ENCODE results near the gene WNK2.
A peak's percentile ranks its signal among the peaks of the same experiment; 100 is the strongest.

The WNK2 gene

DNA sequence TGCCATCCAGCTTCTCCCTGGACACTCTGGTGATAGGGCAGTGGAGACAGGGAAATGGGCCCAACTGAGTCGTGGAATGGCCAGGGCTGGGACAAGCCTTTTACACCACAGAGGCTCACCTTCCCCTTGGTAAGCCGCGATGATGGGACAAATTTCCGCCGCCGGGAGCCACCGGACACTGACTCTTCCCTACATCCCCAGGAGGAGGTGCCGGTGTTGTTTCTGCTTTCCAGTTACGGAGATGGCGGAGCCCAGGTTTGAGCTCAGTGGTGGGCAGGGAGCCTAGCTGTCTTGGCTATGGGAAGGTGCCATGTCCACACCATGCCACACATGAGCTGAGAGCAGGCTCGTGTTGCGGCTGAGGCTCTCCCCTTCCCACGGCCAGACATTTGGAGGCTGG lies 19.9 kb upstream of the WNK2 start:
- DNase-seq: no peak

DNA sequence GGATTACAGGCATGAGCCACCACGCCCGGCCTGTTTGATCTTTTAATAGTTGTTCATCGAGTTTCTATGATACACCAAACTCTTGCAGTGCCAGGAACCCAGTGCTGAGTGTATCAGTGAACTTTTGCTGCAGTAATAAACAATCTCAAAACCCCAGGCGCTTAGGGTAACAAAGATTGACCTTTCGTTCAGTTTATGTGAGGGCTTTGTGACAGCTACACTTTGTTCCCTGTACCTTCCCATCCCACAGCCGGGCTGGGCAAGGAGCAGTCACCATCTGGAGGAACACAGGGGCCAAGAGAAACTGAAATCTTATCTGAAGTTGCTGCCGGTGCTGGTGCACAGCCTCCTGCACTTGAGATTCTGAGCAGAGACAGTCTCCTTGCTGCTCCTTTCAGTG lies 17.2 kb upstream of the WNK2 start:
- no peak for DNase-seq

DNA sequence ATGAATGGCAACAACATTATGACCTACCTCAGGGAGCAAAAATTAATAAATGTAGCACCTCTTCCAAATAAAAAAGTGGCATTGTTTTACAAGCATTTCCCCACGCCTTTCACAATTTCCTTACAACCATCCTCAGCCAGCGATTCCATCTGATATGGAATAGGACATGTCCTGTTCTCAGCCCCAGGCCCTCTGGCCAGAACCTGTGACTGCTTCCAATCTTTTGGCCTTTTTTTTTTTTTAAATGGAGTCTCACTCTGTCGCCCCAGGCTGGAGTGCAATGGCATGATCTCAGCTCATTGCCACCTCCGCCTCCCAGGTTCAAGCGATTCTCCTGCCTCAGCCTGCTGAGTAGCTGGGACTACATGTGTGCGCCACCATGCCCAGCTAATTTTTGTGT lies 16.8 kb upstream of the WNK2 start:
- no peak for DNase-seq

DNA sequence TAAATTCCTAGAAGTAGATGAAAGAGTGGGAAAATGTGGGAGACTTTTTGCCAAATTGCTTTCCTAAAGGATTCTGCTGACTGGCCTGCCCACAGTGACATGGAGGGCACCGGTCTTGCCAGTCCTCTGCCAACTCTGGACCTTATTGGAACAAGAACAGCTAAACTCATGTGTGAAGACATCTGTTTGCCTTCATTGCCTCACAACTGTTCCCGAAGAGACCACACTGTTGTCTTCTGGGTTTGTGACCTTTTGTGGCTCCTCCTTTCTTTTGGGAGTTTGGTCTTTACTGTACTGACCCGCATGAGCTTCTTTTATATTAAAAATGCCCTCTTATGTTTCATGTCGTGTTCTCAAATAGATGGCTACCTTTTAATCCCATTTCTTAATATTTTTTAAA lies 16.1 kb upstream of the WNK2 start:
- DNase-seq: no peak

DNA sequence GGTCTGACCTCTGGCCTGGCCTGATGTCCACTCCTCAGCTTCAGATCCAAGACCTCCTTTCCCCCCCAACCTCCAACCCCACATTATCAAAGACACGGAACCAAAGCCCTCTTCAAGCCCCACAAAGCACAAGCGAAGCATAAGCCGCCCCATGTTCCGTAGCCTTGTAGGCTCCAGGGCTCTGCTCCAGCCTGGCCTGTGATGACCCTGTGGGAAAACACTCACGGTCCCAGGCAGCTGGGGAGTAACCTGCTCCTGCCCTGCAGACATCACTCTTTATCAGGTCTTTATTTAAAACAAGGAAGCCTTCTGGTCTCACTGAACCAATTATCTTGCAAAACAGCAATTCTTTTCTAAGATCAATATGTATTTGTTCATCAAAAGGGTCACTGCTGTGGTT lies 15.4 kb upstream of the WNK2 start:
- DNase-seq: no peak

DNA sequence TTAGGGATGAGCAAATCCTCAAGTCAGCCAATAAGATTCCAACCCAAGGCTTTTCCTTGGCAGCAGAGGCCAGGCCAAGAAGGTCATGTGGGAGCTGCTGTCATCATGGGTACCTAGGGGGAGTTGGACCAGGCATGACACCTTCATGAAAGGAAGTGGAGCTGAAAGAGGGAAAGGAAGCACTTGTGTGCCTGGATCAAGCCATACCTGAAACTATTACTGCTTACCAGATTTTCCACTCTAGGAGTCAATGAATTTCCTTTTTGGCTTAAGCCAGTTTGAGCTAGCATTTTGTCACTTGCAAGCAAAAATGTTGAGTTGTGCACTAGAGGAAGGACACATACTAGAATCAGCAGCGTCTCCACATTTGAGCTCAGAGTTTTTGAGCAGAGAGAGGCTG lies 14.5 kb upstream of the WNK2 start:
- no peak for DNase-seq

DNA sequence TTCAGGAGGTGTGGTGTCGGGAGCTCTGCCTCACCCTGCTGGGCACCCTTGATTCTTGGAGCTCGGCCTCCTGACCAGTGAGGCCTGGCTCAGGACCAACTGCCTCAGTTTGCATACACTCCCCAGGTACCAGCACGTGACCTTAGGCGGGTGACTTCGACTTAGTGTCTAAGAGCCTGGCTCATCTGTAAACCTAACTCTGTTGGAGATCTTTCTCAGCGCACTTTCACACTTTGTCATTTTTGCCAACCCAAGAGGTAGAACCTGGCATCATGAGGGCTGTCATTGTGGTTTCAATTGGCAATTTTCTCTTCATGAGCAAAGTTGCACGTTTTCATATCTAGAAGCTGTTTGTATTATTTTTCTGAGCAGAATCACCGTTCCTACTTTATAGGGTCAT lies 13.4 kb upstream of the WNK2 start:
- no peak for DNase-seq

DNA sequence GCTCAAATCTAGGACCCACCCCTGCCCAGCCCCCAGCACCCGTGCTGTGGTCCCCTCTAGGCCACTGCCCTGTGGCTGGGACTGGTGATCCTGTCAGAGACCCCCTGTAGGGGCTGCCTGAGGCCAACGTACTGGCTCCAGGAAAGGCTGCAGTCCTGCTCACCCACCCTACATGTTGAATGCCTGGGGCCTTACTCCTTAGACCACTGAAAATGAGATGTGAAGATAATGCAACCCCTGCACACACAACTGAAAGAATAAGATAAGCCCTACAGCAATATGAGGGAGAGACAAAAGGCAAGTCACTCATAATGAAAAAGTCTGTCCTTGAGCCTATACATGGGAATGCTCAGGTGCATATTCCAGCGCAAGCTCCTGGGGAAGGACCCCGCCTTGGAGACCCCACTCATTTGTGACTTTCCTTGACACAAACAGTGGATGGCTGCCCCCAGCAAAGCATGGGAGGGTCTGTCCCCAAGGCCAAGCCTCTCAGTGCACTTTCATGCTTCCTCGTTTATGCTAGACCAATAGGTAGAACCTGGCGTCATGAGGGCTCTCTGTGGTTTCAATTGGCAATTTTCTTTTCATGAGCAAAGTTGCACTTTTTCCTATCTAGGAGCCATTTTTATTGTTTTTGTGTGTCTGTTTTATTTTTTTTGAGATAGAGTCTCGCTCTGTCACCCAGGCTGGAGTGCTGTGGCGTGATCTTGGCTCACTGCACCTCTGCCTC lies 12.5 kb upstream of the WNK2 start:
- DNase-seq: no peak

DNA sequence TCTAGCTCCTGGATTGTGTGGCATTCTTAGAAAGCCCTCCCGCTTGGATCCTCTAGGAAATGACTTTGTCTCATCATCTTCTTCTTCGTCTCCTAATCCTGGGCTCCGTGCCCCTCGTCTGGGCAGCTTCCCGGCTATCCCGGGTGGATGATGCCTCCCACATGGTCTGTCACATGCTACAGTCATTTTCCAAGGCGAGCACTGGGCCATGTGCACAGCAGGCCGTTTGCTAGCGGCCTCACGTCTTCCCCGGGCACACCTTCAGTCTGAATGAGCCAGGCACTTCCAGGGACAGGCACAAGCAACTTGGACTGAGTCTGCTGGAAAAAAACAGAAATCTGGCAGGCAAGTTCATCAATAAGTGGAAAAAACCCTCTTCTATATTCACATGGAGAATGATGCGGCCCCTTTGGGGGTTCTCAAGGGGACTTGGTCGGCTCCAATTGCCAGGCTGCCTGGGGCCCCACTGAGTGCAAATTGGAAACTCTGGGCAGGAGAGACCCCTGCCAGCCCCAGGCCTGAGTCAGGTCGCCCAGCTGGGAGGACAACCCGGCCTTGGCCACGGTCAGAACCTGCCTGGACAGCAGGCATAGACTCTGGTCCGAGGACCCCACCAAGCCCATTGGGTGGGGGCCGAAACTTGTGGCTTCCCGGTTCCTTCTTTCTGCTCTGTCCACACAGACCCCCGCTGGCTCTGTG lies 11.1 kb upstream of the WNK2 start:
- DNase-seq: no peak

DNA sequence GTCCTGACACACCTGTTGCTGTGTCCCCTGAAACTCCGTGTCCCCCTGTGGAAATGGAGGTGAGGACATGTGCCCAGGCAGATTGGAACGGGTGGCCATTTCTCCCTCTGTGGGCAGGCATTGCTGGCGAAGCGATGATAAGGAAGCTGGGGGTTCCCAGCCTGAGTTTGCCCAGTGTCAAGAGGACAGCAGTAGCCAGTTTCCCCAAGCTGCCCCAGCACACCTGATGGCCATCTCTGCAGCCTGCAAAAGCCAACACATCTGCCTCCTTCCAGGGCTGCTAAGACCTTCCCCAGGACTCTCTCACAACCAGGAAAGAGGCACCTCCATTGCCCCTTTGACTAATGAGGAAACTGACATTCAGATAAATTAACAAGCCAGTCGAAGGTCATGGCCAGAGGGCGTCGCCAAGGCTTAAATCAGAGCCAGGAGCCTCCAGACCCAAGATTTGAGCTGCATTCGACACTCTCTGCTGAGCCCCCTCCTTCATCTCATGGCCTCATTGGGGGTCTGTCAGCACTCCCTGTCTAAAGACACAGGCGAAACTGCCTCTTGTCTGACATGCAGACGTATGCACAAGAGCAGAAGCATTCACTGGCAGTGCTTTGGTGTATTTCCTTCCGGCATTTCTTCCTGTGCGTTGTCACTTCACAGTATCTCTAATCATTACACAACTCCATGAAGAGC lies 10.4 kb upstream of the WNK2 start:
- no peak for DNase-seq

DNA sequence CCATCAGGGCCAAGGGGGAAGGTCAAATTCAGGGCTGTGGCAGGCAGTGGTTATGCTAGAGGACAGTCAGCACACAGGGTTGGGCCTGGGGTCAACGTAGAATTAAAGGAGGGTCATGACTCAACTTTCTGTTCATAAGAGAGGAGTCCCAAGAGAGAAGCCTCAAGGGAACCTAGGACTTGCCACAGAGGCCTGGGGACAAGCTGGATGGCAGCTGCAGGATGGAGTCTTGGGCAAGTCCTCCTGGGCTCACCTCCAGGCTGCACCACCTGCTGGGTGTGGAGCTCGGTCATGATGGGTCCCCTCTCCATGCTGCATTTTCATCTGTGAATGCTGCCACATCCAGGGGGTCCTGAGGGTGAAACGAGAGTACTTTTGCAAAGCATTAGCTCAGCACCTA lies 9.0 kb upstream of the WNK2 start:
- no peak for DNase-seq

DNA sequence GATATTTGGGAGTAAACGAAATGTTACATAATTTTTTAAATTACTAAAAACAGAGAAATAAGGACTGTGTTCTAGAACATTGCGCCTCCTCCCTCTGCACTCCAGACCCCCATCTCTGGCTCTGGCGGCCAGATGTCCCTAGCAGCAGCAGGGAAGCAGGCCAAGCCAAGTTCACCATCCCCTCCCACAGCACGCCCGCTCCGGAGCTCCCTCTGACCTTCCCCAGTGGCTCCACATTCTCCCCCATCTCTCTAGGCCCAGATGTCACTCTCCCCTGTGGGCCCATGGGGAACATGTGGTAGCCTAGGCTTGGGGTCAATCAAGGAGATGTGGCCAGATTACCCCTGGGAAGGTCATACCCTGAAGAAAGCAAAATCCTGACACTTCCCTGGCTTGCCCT lies 6.3 kb upstream of the WNK2 start:
- DNase-seq: no peak

DNA sequence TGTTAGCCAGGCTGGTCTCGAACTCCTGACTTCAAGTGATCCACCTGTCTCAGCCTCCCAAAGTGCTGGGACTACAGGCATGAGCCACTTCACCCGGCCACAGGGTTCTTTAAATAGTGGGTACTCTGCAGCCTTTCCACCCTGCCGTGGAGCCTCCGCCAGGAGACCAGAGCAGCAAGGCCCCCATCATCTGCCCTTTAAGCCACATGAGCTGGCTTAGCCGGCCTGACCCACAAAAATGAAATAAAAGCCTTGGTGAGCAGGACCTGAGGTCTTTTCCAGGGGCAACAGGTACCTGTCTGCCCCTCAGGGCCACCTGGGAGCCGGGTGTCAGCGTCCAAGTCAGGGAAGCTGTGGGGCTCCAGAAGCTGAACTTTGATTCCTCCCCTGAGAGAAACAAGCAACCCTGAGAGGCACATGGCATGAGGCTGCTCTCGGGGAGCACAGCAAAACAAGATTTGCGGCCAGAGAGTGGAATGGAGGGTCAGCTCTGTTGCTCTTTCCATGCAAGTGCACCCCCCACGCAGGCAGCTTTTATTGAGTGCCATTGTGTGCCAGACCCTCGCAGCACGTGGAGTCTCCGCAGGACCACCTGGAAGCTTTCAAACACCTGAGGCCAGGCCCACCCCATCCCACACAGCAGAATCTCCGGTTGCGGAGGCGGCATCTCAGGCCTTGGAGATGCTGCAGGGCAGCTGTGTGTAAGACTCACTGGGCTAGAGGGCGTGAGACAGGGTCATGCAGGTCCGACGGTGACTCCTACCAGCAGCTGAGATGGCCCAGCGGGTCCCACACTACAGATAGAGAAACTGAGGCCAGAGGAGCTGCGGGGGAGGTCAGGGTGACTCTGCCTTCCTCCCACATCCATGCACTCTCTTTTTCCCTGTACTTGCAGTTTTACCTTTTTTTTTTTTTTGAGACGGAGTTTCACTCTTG lies 4.8 kb upstream of the WNK2 start:
- DNase-seq: no peak

DNA sequence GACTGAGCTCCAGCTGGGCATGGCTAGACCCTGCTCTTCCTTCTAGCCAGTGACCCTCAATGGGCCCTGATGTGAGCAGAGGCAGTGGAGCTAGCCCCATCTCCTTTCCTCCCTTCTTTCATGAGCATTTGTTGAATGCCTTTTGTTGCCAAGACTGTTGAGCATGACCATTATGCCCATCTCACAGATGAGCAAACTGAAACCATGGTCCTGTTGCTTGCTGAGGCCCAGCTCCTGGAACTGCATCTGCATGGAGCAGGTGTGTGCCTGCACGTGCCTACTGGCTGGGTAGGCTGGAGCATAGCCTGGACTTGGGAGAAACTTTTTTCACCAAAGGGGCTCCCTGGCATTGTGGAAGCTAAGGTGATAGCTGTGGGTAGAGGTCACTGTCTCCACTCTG lies 3.0 kb upstream of the WNK2 start:
- DNase-seq: no peak

DNA sequence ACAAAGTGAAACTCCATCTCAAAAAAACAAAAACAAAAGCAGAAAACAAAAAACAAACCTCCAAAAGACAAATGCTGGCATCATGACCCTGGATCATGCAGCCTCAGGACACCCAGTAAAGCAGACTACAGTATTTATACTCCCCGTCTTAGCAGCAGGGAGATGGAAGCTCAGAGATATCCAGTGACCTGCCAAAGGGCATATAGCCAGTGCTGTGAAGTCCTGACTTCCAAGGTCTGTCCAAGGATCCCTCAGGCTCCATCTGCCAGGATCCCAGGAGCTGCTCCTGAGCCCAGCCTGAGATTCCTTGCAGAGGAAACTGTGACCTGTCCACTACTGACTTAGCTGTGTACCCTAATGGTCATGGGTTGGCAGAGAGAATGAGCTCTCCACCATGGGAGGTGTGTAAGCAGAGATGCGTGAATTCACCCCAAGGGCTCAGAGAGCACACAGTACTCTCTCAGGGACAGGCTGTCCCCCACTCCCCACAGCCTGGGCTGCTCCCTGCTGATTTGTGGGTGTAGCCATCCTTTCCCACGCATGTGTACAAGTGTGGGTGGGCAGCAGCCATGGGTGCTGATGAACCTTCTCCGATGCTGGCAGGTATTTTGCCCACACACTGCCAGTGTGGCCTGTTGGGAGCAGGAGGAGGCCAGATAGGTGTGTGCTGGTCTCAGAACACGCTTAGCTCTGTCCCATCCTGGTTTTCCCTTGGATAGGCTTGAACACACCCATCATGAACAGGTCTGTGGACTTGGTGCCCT lies 2.1 kb upstream of the WNK2 start:
- no peak for DNase-seq

DNA sequence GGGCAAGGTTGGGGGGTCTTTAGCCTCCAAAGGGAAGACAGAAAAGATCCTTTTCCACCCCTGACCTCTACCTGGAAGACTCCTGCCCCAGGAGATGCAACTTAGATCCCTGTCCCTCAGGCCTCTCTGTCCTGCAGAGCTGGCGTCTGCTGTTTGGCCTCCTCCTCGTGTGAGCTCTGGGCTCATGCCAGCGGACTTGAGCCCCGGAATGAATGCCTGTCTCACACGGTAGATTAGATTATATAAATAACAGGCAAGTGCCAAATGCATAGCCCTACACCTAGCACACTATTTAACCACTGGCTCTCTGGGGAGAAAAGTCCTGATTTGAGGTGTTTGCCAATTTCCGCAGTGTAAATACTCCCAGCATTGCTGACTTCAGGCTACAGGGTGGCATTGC lies 1.4 kb upstream of the WNK2 start:
- no peak for DNase-seq

DNA sequence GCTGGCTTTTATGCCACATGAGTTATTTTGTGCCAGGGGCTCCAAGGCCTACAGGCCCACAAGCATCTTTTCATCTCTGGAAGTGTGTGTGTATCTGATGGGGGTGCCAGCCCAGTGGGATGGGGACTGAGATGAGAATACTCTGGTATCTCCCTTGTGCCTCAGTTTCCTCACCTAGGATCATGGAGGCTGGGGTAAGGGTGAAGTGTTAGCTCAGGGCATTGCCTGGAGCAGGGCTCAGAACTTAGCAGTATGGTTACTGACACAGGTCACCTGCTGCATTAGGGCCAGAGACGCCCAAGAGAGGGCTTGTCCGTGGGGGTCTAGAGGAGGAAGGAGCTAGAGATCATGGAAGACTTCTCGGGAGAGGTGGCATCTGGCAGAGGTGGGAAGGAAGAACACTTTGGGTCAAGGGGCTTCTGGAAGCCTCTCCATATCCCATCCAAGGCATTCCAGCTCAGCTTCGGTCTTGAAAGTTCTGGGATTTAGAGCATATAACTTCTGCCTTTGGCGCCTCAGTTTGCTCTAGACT lies 742 bp upstream of the WNK2 start:
- no peak for DNase-seq

DNA sequence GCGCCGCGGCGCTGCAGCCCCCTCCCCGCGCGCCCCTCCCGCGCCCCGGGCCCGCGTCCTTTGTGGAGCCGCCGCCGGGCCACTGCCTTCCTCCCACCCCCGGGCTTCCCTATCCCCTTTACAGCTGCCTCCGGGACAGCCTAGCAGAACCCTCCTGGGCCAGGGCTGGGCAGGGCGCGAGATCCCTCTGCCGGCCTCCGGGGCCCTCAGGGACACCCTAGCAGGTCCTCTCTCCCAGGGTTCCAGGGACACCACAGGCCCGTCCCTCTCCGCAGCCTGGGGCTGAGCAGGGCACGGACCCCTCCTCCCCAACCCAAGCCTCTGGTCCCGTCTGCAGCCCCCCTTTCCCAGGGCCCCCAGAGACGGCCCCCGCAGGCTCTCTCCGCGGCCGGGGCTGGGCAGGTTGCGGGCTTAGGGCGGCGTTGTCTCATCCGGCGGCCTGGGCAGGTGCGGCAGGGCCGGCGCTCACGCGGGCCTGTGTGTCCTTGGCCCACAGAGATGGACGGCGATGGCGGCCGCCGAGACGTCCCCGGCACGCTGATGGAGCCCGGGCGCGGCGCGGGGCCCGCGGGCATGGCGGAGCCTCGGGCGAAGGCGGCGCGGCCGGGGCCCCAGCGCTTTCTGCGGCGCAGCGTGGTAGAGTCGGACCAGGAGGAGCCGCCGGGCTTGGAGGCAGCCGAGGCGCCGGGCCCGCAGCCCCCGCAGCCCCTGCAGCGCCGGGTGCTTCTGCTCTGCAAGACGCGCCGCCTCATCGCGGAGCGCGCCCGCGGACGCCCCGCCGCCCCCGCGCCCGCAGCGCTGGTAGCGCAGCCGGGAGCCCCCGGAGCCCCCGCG lies 710 bp downstream of the WNK2 start:
- peak; percentile 21 to 28 for DNase-seq

DNA sequence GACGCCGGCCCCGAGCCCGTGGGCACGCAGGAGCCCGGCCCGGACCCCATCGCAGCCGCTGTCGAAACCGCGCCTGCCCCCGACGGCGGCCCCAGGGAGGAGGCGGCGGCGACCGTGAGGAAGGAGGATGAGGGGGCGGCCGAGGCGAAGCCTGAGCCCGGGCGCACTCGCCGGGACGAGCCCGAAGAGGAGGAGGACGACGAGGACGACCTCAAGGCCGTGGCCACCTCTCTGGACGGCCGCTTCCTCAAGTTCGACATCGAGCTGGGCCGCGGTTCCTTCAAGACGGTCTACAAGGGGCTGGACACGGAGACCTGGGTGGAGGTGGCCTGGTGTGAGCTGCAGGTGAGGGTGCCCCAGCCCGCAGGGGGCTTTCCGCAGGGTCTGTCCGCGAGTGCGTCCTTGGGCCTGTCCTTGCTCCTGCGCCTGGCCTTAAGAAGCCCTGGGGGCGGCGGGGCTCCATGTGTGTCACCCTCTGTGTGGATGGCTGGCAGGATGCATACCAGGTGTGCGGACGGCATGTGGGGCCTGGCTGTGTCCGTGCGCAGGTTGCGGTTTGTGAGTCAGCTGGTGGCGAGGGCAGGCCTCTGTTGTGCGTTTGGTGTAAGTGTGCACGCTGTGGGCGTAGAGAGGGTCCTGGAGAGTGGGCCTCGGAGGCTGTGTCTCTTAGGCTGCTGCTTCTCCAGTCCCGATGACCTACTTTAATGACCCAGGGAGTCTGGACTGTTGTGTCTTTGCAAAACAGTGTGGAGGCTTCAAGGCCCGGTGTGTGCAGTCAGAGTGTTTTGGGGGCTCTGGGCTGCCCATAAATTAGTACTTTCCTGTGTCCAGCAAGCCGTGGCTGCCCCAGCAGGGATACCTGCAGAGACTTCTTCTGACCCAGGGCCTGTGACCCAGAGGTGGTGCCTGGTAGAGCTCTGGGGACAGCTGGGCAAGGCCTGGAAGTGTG lies 1.6 kb downstream of the WNK2 start:
- DNase-seq: no peak
